ENCODE measurements around the gene EED.

DNA sequence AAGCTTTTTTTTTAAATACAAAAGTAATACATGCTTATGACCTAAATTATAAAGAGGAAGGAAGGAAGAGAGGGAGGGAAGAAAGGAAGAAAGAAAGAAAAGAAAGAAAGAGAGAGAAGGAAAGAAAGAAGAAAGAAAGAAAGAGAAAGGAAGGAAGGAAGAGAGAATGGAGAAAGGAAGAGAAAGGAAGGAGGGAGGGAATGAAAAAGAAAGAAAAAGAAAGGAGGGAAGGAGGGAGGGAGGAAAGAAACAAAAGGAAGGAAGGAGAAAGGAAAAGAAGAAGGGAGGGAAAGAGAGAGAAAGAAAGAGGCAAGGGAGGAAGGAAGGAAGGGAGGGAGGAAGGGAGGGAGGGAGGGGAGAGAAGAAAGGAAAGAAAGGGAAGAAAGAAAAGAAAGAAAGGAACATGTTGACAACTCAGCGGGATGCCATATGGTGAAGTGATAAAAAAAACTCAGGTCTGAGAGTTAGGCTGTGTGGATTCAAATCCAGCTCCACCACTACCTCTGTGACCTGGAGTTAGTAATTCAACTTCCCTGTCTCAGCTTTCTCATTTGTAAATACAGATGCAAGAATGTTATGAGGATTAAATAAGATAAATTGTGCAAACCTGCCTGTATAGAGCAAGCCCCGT, 9.6 kb upstream of the EED start:
- TF ChIP-seq, protein P1, sequence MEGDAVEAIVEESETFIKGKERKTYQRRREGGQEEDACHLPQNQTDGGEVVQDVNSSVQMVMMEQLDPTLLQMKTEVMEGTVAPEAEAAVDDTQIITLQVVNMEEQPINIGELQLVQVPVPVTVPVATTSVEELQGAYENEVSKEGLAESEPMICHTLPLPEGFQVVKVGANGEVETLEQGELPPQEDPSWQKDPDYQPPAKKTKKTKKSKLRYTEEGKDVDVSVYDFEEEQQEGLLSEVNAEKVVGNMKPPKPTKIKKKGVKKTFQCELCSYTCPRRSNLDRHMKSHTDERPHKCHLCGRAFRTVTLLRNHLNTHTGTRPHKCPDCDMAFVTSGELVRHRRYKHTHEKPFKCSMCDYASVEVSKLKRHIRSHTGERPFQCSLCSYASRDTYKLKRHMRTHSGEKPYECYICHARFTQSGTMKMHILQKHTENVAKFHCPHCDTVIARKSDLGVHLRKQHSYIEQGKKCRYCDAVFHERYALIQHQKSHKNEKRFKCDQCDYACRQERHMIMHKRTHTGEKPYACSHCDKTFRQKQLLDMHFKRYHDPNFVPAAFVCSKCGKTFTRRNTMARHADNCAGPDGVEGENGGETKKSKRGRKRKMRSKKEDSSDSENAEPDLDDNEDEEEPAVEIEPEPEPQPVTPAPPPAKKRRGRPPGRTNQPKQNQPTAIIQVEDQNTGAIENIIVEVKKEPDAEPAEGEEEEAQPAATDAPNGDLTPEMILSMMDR (conservative IDR thresholded peaks at IDR 0.05) = no peak
- TF ChIP-seq ZFX (IDR thresholded peaks at IDR 0.05) = no peak

Measured in C4-2B (cell line).